ENCODE data around the gene TMEM87A. TPM values are rescaled to one million over a fixed set of nuclear protein-coding genes. Genes with fewer than 3 reads are reported as not detected.
"Not testable (repeated sequence)": the region's sequence is repeated elsewhere in the genome, so short reads cannot be mapped to it uniquely, and the experiment has no call there.

Gene TMEM87A
- total RNA-seq, 2 experiments from 2014 or later, result 23.6 to 24.7 TPM

DNA sequence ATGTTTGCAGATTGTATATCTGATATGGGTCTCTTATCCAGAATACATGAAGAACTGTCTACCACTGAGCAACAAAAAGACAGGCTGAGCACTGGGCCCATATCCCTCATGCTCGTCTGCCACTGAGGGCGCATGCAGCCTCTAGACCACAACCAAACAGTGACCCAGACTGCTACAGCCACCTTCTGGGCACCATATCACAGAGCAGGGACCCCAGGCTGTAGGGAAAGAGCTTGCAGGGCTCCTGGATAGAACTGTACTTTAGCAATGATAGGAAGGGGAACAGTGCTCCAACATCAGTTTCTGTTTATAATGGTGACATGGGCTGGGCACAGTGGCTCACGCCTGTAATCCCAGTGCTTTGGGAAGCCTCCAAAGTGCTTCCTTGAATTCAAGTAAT is 40.2 kb upstream of the TMEM87A start:
- H3K27me3 Mint-ChIP-seq, result no peaks in the 10 kb centered on the region
- intact Hi-C loops (cut with micrococcal nuclease), result no loop called here
- H3K27ac Mint-ChIP-seq, result no peak overlapping the region
- no peak overlapping the region for H3K4me3 Mint-ChIP-seq
- ATAC-seq (no peak), DNase-seq (no peak)
- TF ChIP-seq, protein P1, sequence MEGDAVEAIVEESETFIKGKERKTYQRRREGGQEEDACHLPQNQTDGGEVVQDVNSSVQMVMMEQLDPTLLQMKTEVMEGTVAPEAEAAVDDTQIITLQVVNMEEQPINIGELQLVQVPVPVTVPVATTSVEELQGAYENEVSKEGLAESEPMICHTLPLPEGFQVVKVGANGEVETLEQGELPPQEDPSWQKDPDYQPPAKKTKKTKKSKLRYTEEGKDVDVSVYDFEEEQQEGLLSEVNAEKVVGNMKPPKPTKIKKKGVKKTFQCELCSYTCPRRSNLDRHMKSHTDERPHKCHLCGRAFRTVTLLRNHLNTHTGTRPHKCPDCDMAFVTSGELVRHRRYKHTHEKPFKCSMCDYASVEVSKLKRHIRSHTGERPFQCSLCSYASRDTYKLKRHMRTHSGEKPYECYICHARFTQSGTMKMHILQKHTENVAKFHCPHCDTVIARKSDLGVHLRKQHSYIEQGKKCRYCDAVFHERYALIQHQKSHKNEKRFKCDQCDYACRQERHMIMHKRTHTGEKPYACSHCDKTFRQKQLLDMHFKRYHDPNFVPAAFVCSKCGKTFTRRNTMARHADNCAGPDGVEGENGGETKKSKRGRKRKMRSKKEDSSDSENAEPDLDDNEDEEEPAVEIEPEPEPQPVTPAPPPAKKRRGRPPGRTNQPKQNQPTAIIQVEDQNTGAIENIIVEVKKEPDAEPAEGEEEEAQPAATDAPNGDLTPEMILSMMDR (IDR thresholded peaks at IDR 0.05), result no peak
- H3K36me3 Mint-ChIP-seq (ENCODE audit: low read depth), result peaks cover 20% of the 10 kb centered on the region
- H3K9me3 Mint-ChIP-seq, result no peaks in the 10 kb centered on the region
- peaks cover 5% of the 10 kb centered on the region for H3K4me1 Mint-ChIP-seq (ENCODE audit: low read depth)
- POLR2A ChIA-PET, result interaction anchor here (0.6 kb wide), 1 partner anchor 780 kb away, joined by 3 read pairs; no protein-coding TSS in a partner anchor
- CTCF ChIA-PET, result no interaction called here

DNA sequence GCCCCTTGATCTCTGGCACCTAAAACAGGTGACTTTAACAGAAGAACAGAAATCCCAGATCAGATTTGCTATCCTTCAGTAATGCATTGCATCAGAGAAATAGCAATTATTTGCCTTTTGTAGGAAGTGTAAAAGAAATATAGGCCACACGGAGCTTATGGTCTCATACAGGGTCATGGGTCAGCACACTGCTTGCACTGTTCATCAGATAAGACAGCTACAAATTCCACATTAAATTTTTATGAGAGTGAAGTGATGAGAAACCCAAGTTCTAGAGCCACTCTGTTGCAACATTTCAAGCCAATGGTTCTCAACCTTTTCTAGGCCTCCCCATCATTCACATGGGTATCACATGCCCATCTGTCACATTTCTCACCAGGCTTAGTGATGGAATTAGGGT is 33.4 kb upstream of the TMEM87A start:
- peaks cover 13% of the 10 kb centered on the region for H3K9me3 Mint-ChIP-seq
- DNase-seq, result no peak
- no peaks in the 10 kb centered on the region for H3K27me3 Mint-ChIP-seq
- H3K4me3 Mint-ChIP-seq, result no peak overlapping the region
- H3K27ac Mint-ChIP-seq, result no peak overlapping the region
- intact Hi-C loops (cut with micrococcal nuclease), result no loop called here
- H3K36me3 Mint-ChIP-seq (ENCODE audit: low read depth), result peaks cover 19% of the 10 kb centered on the region
- ChIA-PET CTCF (no interaction called here), POLR2A (no interaction called here)
- no peak for ATAC-seq
- H3K4me1 Mint-ChIP-seq (ENCODE audit: low read depth), result no peaks in the 10 kb centered on the region
- TF ChIP-seq, protein P1 (IDR thresholded peaks at IDR 0.05), result no peak

DNA sequence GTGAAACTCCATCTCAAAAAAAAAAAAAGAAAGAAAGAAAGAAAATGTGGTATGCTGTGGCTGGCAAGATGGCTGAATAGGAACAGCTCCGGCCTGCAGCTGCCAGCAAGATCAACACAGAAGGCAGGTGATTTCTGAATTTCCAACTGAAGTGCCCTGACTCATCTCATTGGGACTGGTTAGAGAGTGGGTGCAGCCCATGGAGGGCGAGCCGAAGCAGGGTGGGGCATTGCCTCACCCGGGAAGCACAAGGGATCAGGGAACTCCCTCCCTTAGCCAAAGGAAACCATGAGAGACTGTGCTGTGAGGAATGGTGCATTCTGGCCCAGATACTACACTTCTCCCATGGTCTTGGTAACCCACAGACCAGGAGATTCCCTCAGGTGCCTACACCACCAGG is 27.8 kb upstream of the TMEM87A start:
- H3K27me3 Mint-ChIP-seq; DNase-seq; POLR2A ChIA-PET; CTCF ChIA-PET; ATAC-seq; intact Hi-C loops (cut with micrococcal nuclease); H3K4me1 Mint-ChIP-seq (ENCODE audit: low read depth); H3K4me3 Mint-ChIP-seq; H3K27ac Mint-ChIP-seq: not testable (repeated sequence)
- Mint-ChIP-seq H3K9me3 (peaks cover 13% of the 10 kb centered on the region), H3K36me3 (ENCODE audit: low read depth) (peaks cover 35% of the 10 kb centered on the region)

DNA sequence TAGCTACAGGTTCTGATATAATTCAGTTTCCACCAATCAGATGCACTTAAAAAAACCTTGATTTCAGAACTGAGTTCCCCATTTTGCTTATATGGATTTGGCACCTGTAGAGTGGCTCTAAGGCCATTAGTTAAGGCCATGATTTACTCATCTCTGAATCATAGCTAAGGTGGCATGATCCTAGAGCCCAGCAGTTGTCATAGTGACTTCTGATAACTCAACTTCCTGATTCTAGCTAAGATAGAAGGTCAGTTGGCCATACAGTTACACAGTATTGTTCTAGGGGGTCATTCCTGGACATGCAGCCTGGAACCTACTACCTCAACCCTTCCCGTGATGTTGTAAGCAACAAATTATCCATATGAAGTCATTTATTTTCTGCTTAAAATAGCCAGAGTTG is 15.9 kb upstream of the TMEM87A start:
- Mint-ChIP-seq H3K4me3 (no peak overlapping the region), H3K36me3 (ENCODE audit: low read depth) (peaks cover 8% of the 10 kb centered on the region), H3K4me1 (ENCODE audit: low read depth) (no peaks in the 10 kb centered on the region), H3K9me3 (no peaks in the 10 kb centered on the region), H3K27ac (no peak overlapping the region), H3K27me3 (no peaks in the 10 kb centered on the region)
- TF ChIP-seq, protein P1 (IDR thresholded peaks at IDR 0.05), result no peak
- DNase-seq (no peak), ATAC-seq (no peak)
- intact Hi-C loops (cut with micrococcal nuclease), result no loop called here
- ChIA-PET CTCF (interaction anchor here (1.1 kb wide), 1 partner anchor 28 kb away, joined by 3 read pairs; no protein-coding TSS in a partner anchor), POLR2A (no interaction called here)

DNA sequence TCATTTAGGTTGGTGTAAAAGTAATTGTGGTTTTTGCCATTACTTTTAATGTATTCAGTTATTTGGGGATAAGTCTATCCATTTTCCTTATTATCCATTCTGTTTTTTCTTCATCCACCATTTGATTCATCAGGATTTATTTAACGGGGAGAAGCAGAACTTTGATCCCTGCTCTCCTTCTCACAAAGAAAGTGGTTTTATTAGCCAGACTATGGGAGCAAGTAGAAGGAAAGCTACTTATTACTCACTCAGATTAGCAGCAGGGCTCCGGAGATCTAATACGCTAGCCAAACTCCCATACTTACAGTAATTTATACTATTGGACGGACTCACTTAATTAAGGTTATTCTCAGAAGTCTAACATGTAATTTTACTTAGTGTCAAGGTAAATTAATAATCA is 14.7 kb upstream of the TMEM87A start:
- no peak overlapping the region for H3K27ac Mint-ChIP-seq
- no peak for ATAC-seq

More for the DNA sequence above, 14.7 kb upstream of the TMEM87A start:
- Mint-ChIP-seq H3K4me3 (no peak overlapping the region), H3K4me1 (ENCODE audit: low read depth) (no peaks in the 10 kb centered on the region), H3K27me3 (no peaks in the 10 kb centered on the region), H3K9me3 (no peaks in the 10 kb centered on the region), H3K36me3 (ENCODE audit: low read depth) (peaks cover 8% of the 10 kb centered on the region)
- intact Hi-C loops (cut with micrococcal nuclease), result no loop called here
- CTCF ChIA-PET, result no interaction called here
- DNase-seq, result no peak
- POLR2A ChIA-PET, result no interaction called here
- TF ChIP-seq, protein P1 (IDR thresholded peaks at IDR 0.05), result no peak

Data from activated CD8-positive, alpha-beta T cell treated with anti-CD3 and anti-CD28 coated beads for 36 hours (primary cell).